AG04450 (cell line): ENCODE measurements around the gene ITPR3. TPM values are rescaled to one million over a fixed set of nuclear protein-coding genes. Genes with fewer than 3 reads are reported as not detected.

ENCODE experiments used
- CTCF ChIA-PET: fragments of 300-600, 350-600 bp; formaldehyde crosslinking; extraction: SDS; loops from one replicate; lab custom pipeline; 2022; ENCODE audit warnings: antibody characterized with exemption, inconsistent platforms; lab: Charles Lee
- POLR2A ChIA-PET: fragments of 350-600 bp; formaldehyde crosslinking; extraction: SDS; loops from one replicate; lab custom pipeline; 2021; ENCODE audit warnings: antibody characterized with exemption, inconsistent platforms; lab: Yijun Ruan, JAX
- DNase-seq: peaks from one replicate; pipeline ENCODE4 v3.0.0-alpha.2; 2011; ENCODE audit warnings: low read depth, low spot score
- H3K27ac ChIP-seq: one replicate; pipeline ENCODE4 v1.5.1; 2012; ENCODE audit warnings: low read depth, low read length, control low read depth
- H3K27me3 ChIP-seq: one replicate; pipeline ENCODE4 v1.6.0; 2012; ENCODE audit warnings: low read length; ENCODE audit not compliant: control insufficient read depth, insufficient read depth
- H3K4me3 ChIP-seq: 2 replicates; pipeline ENCODE4 v1.5.1; 2011; ENCODE audit warnings: mild to moderate bottlenecking, low read depth, low read length, control low read depth
- H3K9me3 ChIP-seq: 2 replicates; pipeline ENCODE4 v1.5.1; 2012; ENCODE audit warnings: low read length; ENCODE audit not compliant: control insufficient read depth, insufficient read depth
- CTCF ChIP-seq: IDR thresholded peaks from 2 replicates; pipeline ENCODE4 v1.5.1; 2011; ENCODE audit warnings: low read depth, low read length, control low read depth, inconsistent platforms
- polyA plus RNA-seq: library from polyadenylated mRNA; depleted of rRNA; stranded (reverse); fragments of >200 nt; gene quantifications from 2 replicates; pipeline ENCODE4 v1.2.3, GENCODE V29; 2011

The ITPR3 gene
- polyA plus RNA-seq, 1 experiment: 4.4 TPM

GRCh38 chr6:33695451-33695887 lies 74.3 kb downstream of the ITPR3 start:
- ChIA-PET CTCF (interaction anchor here (2.0 to 2.5 kb wide), 2 partner anchors 16 to 106 kb away, joined by 8 to 9 read pairs; partner anchors contain the start of gene UQCC2), POLR2A (no interaction called here)
- no peak for DNase-seq

GRCh38 chr6:33696076-33696475 lies 75.0 kb downstream of the ITPR3 start:
- no peaks in the 10 kb centered on the region for H3K27me3 ChIP-seq
- TF ChIP-seq CTCF: no peak
- DNase-seq: no peak
- H3K4me3 ChIP-seq: no peak overlapping the region
- H3K9me3 ChIP-seq: no peaks in the 10 kb centered on the region; the same call in 1 of the 2 replicates
- H3K27ac ChIP-seq: no peak overlapping the region
- ChIA-PET CTCF (interaction anchor here (1.6 to 2.0 kb wide), 2 partner anchors 106 to 109 kb away, joined by 5 to 17 read pairs; no protein-coding TSS in a partner anchor), POLR2A (no interaction called here)

More at GRCh38 chr6:33695451-33695887, 74.3 kb downstream of the ITPR3 start:
- Histone ChIP-seq H3K27me3 (no peaks in the 10 kb centered on the region), H3K27ac (no peak overlapping the region), H3K4me3 (no peak overlapping the region), H3K9me3 (no peaks in the 10 kb centered on the region; the same call in 1 of the 2 replicates)
- TF ChIP-seq CTCF: no peak

GRCh38 chr6:33696548-33697518 lies 75.7 kb downstream of the ITPR3 start:
- POLR2A ChIA-PET: no interaction called here
- CTCF ChIA-PET: interaction anchor here (0.6 to 2.0 kb wide), 8 partner anchors 9 to 118 kb away, joined by 3 to 17 read pairs (median 4); partner anchors contain the start of gene UQCC2
- no peak for TF ChIP-seq CTCF
- Histone ChIP-seq H3K4me3 (no peak overlapping the region), H3K9me3 (no peaks in the 10 kb centered on the region; the same call in 1 of the 2 replicates), H3K27me3 (no peaks in the 10 kb centered on the region), H3K27ac (no peak overlapping the region)
- DNase-seq: peak; percentile 15

- Histone ChIP-seq H3K27ac (no peak overlapping the region), H3K4me3 (no peak overlapping the region), H3K27me3 (no peaks in the 10 kb centered on the region), H3K9me3 (no peaks in the 10 kb centered on the region; the same call in 1 of the 2 replicates)
- DNase-seq: no peak
- POLR2A ChIA-PET: no interaction called here
- no peak for TF ChIP-seq CTCF
- CTCF ChIA-PET: interaction anchor here (0.8 to 2.0 kb wide), 6 partner anchors 14 to 119 kb away, joined by 3 to 17 read pairs (median 4); partner anchors contain the start of gene UQCC2
These were observed 76.7 kb downstream of the ITPR3 start for GRCh38 chr6:33697845-33698244.
